CD14-positive monocyte (primary cell): ENCODE measurements around the gene GLB1L2. TPM values are rescaled to one million over a fixed set of nuclear protein-coding genes. Genes with fewer than 3 reads are reported as not detected.

Experiments used
- DNase-seq, 3 donors: peaks; one replicate each; pipeline ENCODE4 v3.0.0-alpha.2; 2011 to 2022
- H2AFZ ChIP-seq: 2 replicates; pipeline ENCODE4 v1.6.0; 2012; ENCODE audit warnings: mild to moderate bottlenecking, low read depth, low read length, inconsistent platforms; ENCODE audit not compliant: insufficient read depth, poor library complexity, severe bottlenecking
- H3K27ac ChIP-seq, 2 donors: 1 replicate in 1 of 2; 2 replicates in 1 of 2; pipeline ENCODE4 v1.5.1; 2012 to 2013; ENCODE audit warnings: low read length in 2 of 2, control low read depth in 1 of 2, inconsistent platforms in 1 of 2, low read depth in 1 of 2, mild to moderate bottlenecking in 1 of 2
- H3K27me3 ChIP-seq, 2 donors: one replicate each; pipeline versions ENCODE4 v1.6.0 to v1.6.1; 2011 to 2013; ENCODE audit warnings: low read length in 2 of 2; ENCODE audit not compliant: control insufficient read depth in 2 of 2, insufficient read depth in 2 of 2
- H3K36me3 ChIP-seq, 2 donors: replicated peaks in 1 of 2; 1 replicate in 1 of 2; 2 replicates in 1 of 2; pipeline versions ENCODE4 v1.5.1 to v1.6.1; 2012 to 2013; ENCODE audit warnings: low read length in 2 of 2, control low read depth in 1 of 2, inconsistent platforms in 1 of 2, mild to moderate bottlenecking in 1 of 2; ENCODE audit not compliant: insufficient read depth in 2 of 2, control insufficient read depth in 1 of 2
- H3K4me1 ChIP-seq, 2 donors: 1 replicate in 1 of 2; 2 replicates in 1 of 2; pipeline versions ENCODE4 v1.5.1 to v1.6.1; 2012 to 2013; ENCODE audit warnings: low read length in 2 of 2, control low read depth in 1 of 2, inconsistent platforms in 1 of 2, mild to moderate bottlenecking in 1 of 2, moderate library complexity in 1 of 2; ENCODE audit not compliant: insufficient read depth in 2 of 2, control insufficient read depth in 1 of 2
- H3K4me2 ChIP-seq: replicated peaks from 2 replicates; pipeline ENCODE3; 2012; ENCODE audit warnings: low read length, moderate library complexity, mild to moderate bottlenecking; ENCODE audit not compliant: poor library complexity, severe bottlenecking; ENCODE audit errors: extremely low read depth
- H3K4me3 ChIP-seq, 3 experiments: fragments of 200-600 bp in 1 of 3; sonication (generic) in 1 of 3; replicated peaks in 1 of 3; 1 replicate in 2 of 3; 2 replicates in 1 of 3; pipeline ENCODE4 v1.5.1; 2011 to 2013; ENCODE audit warnings: low read length in 3 of 3, mild to moderate bottlenecking in 3 of 3, control low read depth in 2 of 3, low read depth in 2 of 3, inconsistent platforms in 1 of 3, moderate library complexity in 1 of 3
- H3K79me2 ChIP-seq: 2 replicates; pipeline ENCODE4 v1.6.0; 2012; ENCODE audit warnings: mild to moderate bottlenecking, control low read depth, inconsistent platforms, low read length, moderate library complexity; ENCODE audit not compliant: insufficient read depth
- H3K9ac ChIP-seq: 2 replicates; pipeline ENCODE4 v1.6.0; 2017; ENCODE audit warnings: low read length, mild to moderate bottlenecking; ENCODE audit not compliant: insufficient read depth, poor library complexity, severe bottlenecking
- H3K9me3 ChIP-seq, 2 donors: replicated peaks in 1 of 2; 1 replicate in 1 of 2; 2 replicates in 1 of 2; pipeline versions ENCODE4 v1.5.1 to v1.6.1; 2012 to 2013; ENCODE audit warnings: low read length in 2 of 2, control low read depth in 1 of 2; ENCODE audit not compliant: control insufficient read depth in 1 of 2, insufficient read depth in 1 of 2
- H4K20me1 ChIP-seq: 2 replicates; pipeline ENCODE4 v1.6.0; 2012; ENCODE audit warnings: mild to moderate bottlenecking, low read length, control low read depth, moderate library complexity; ENCODE audit not compliant: insufficient read depth
- H3K27ac Mint-ChIP-seq, 7 donors: one replicate each; pipeline ENCODE4 v1.8.0; 2020; ENCODE audit warnings: mild to moderate bottlenecking in 7 of 7, mixed read lengths in 7 of 7, moderate library complexity in 6 of 7, inconsistent platforms in 2 of 7
- H3K27me3 Mint-ChIP-seq, 3 donors: one replicate each; pipeline ENCODE4 v1.8.0; 2021 to 2022; ENCODE audit warnings: low read depth in 3 of 3, mild to moderate bottlenecking in 3 of 3, mixed read lengths in 3 of 3, moderate library complexity in 3 of 3, inconsistent platforms in 1 of 3
- H3K36me3 Mint-ChIP-seq, 2 donors: one replicate each; pipeline ENCODE4 v1.8.0; 2020; ENCODE audit warnings: mixed read lengths in 2 of 2, inconsistent platforms in 1 of 2, mild to moderate bottlenecking in 1 of 2
- H3K4me1 Mint-ChIP-seq: one replicate; pipeline ENCODE4 v1.8.0; 2020; ENCODE audit warnings: mild to moderate bottlenecking, mixed read lengths
- H3K4me3 Mint-ChIP-seq, 2 donors: one replicate each; pipeline ENCODE4 v1.8.0; 2020; ENCODE audit warnings: mild to moderate bottlenecking in 2 of 2, mixed read lengths in 2 of 2, moderate library complexity in 1 of 2
- H3K9me3 Mint-ChIP-seq, 7 donors: one replicate each; pipeline ENCODE4 v1.8.0; 2020 to 2022; ENCODE audit warnings: mixed read lengths in 7 of 7, mild to moderate bottlenecking in 6 of 7, moderate library complexity in 6 of 7, inconsistent platforms in 2 of 7
- WGBS: methylation state at CpG from one replicate; pipeline ENCODE4 v1.1.5; 2013; ENCODE audit warnings: missing lambda C conversion rate; ENCODE audit not compliant: insufficient coverage; 5-methylcytosine and 5-hydroxymethylcytosine counted together
- intact Hi-C, 2 donors: fragments of 100-400 bp; cut with micrococcal nuclease; formaldehyde crosslinking; loops; one replicate each; pipeline versions ENCODE4 v1.15.0 to v1.15.1; 2023
- polyA plus RNA-seq, 3 donors: library from polyadenylated mRNA; depleted of rRNA in 1 of 3; unstranded in 2 of 3; stranded (reverse) in 1 of 3; fragments of 300-500 nt in 2 of 3; fragments of >200 nt in 1 of 3; fragmentation: Illumina TruSeq in 2 of 3; gene quantifications; 1 replicate in 2 of 3; 2 replicates in 1 of 3; pipeline ENCODE4 v1.2.3, GENCODE V29; 2012 to 2021
- TF ChIP-seq, protein P1 (sequence below): fragments of 200-600 bp; IDR thresholded peaks from one replicate; pipeline ENCODE4 v1.8.0; 2022; ENCODE audit warnings: antibody characterized with exemption, mild to moderate bottlenecking

Gene GLB1L2
- polyA plus RNA-seq, 3 donors = not detected

DNA sequence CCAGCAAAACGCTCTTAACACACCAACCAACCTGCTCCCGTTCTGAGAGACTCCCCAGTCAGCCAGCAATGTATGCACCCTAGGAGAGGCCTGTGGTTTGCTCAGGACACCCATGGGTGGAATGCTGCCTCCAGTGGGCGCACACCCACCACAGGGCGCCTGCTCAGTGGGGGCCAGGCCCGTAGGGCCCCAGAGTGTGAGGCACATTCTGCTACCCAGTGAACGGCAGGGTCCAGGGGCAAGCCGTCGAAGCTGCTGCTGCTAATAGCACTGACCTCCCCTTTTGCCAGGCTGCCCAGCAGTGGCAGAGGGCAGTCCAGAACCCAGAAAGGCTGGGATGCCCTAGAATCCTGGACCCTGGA lies 67.5 kb downstream of the GLB1L2 start:
- no peaks in the 10 kb centered on the region for H4K20me1 ChIP-seq
- H3K4me2 ChIP-seq = no peak overlapping the region
- intact Hi-C loops = no loop called here
- no peaks in the 10 kb centered on the region for H3K9me3 ChIP-seq
- Mint-ChIP-seq H3K27ac (no peak overlapping the region), H3K27me3 (peaks cover 2 to 10% (median 3%) of the 10 kb centered on the region in 3 donors), H3K36me3 (no peaks in the 10 kb centered on the region), H3K4me3 (no peak overlapping the region), H3K9me3 (peaks cover 0 to 2% (median 0%) of the 10 kb centered on the region in 7 donors), H3K4me1 (no peaks in the 10 kb centered on the region)
- TF ChIP-seq, protein P1, sequence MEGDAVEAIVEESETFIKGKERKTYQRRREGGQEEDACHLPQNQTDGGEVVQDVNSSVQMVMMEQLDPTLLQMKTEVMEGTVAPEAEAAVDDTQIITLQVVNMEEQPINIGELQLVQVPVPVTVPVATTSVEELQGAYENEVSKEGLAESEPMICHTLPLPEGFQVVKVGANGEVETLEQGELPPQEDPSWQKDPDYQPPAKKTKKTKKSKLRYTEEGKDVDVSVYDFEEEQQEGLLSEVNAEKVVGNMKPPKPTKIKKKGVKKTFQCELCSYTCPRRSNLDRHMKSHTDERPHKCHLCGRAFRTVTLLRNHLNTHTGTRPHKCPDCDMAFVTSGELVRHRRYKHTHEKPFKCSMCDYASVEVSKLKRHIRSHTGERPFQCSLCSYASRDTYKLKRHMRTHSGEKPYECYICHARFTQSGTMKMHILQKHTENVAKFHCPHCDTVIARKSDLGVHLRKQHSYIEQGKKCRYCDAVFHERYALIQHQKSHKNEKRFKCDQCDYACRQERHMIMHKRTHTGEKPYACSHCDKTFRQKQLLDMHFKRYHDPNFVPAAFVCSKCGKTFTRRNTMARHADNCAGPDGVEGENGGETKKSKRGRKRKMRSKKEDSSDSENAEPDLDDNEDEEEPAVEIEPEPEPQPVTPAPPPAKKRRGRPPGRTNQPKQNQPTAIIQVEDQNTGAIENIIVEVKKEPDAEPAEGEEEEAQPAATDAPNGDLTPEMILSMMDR = no peak
- no peak for DNase-seq
- H3K4me3 ChIP-seq = no peak overlapping the region
- no peaks in the 10 kb centered on the region for H3K4me1 ChIP-seq
- no peaks in the 10 kb centered on the region for H3K27me3 ChIP-seq
- 95% methylated on average over 8 of the region's 8 CpGs for WGBS
- H3K9ac ChIP-seq = no peak overlapping the region
- H3K79me2 ChIP-seq = no peaks in the 10 kb centered on the region
- H2AFZ ChIP-seq = no peak overlapping the region
- no peaks in the 10 kb centered on the region for H3K36me3 ChIP-seq
- no peak overlapping the region for H3K27ac ChIP-seq

DNA sequence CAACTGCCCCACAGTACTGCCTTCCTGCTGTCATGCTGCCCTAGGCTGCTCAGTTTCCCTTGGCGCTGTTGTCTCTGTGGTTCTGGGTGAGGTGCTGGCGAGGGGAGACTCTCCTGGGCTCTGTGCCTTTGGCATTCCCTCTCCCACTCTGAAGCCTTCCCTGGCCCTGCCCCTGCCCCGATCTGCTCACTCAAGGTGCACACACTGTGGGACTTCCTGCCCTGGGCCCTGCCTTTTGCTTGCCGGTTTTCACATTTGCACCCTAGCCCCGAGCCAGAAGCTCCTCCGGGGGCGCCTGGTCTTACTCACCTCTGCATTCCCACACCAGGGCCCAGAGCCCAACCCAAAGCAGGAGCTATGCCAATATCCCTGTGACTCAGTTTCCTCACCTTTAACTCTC lies 68.2 kb downstream of the GLB1L2 start:
- Mint-ChIP-seq H3K4me1 (no peaks in the 10 kb centered on the region), H3K27me3 (peaks cover 2 to 10% (median 6%) of the 10 kb centered on the region in 3 donors), H3K4me3 (peak overlapping the region in 1 of 2 donors; percentile 26), H3K27ac (no peak overlapping the region), H3K36me3 (no peaks in the 10 kb centered on the region), H3K9me3 (peaks cover 0 to 2% (median 0%) of the 10 kb centered on the region in 7 donors)
- Histone ChIP-seq H2AFZ (no peak overlapping the region), H3K4me1 (no peaks in the 10 kb centered on the region), H3K36me3 (no peaks in the 10 kb centered on the region), H3K27me3 (no peaks in the 10 kb centered on the region), H3K9ac (no peak overlapping the region), H3K27ac (no peak overlapping the region), H4K20me1 (no peaks in the 10 kb centered on the region), H3K79me2 (no peaks in the 10 kb centered on the region), H3K9me3 (no peaks in the 10 kb centered on the region), H3K4me3 (no peak overlapping the region), H3K4me2 (no peak overlapping the region)
- no peak for DNase-seq
- TF ChIP-seq, protein P1 = no peak
- 87% methylated on average over 6 of the region's 7 CpGs for WGBS
- intact Hi-C loops = no loop called here
